ENCODE measurements around the gene NMNAT3. TPM values are rescaled to one million over a fixed set of nuclear protein-coding genes. Genes with fewer than 3 reads are reported as not detected.

NMNAT3 gene
- total RNA-seq, 1 donor from 2014 or later = 4.2 TPM

GRCh38 chr3:139695426-139696313 is 17.9 kb upstream of the NMNAT3 start:
- Histone ChIP-seq H3K36me3 (ENCODE audit: control insufficient read depth in 3 of 3, insufficient read depth in 3 of 3, low read length in 3 of 3) (no peaks in the 10 kb centered on the region), H3K9me3 (ENCODE audit: control insufficient read depth in 3 of 3, low read length in 3 of 3) (no peaks in the 10 kb centered on the region), H3K4me3 (ENCODE audit: low read length in 3 of 3) (no peak overlapping the region), H3K9ac (ENCODE audit: low read depth in 1 of 3, low read length in 3 of 3) (no peak overlapping the region), H3K27me3 (ENCODE audit: control insufficient read depth in 3 of 3, insufficient read depth in 3 of 3, low read length in 3 of 3) (no peaks in the 10 kb centered on the region), H3K4me1 (ENCODE audit: control insufficient read depth in 3 of 3, insufficient read depth in 3 of 3, low read length in 3 of 3) (no peaks in the 10 kb centered on the region), H3K27ac (ENCODE audit: low read depth, low read length) (no peak overlapping the region)

- H3K4me1 ChIP-seq (ENCODE audit: control insufficient read depth in 3 of 3, insufficient read depth in 3 of 3, low read length in 3 of 3) = no peaks in the 10 kb centered on the region
- no peaks in the 10 kb centered on the region for H3K9me3 ChIP-seq (ENCODE audit: control insufficient read depth in 3 of 3, low read length in 3 of 3)
- no peak overlapping the region for H3K9ac ChIP-seq (ENCODE audit: low read depth in 1 of 3, low read length in 3 of 3)
- H3K4me3 ChIP-seq (ENCODE audit: low read length in 3 of 3) = no peak overlapping the region
- no peaks in the 10 kb centered on the region for H3K36me3 ChIP-seq (ENCODE audit: control insufficient read depth in 3 of 3, insufficient read depth in 3 of 3, low read length in 3 of 3)
- H3K27ac ChIP-seq (ENCODE audit: low read depth, low read length) = no peak overlapping the region
- no peaks in the 10 kb centered on the region for H3K27me3 ChIP-seq (ENCODE audit: control insufficient read depth in 3 of 3, insufficient read depth in 3 of 3, low read length in 3 of 3)
Measured at GRCh38 chr3:139695007-139695406, 17.2 kb upstream of the NMNAT3 start.

GRCh38 chr3:139694542-139694941 is 16.8 kb upstream of the NMNAT3 start:
- H3K27me3 ChIP-seq (ENCODE audit: control insufficient read depth in 3 of 3, insufficient read depth in 3 of 3, low read length in 3 of 3) = no peaks in the 10 kb centered on the region
- H3K4me3 ChIP-seq (ENCODE audit: low read length in 3 of 3) = no peak overlapping the region
- H3K36me3 ChIP-seq (ENCODE audit: control insufficient read depth in 3 of 3, insufficient read depth in 3 of 3, low read length in 3 of 3) = no peaks in the 10 kb centered on the region
- H3K9me3 ChIP-seq (ENCODE audit: control insufficient read depth in 3 of 3, low read length in 3 of 3) = no peaks in the 10 kb centered on the region
- H3K4me1 ChIP-seq (ENCODE audit: control insufficient read depth in 3 of 3, insufficient read depth in 3 of 3, low read length in 3 of 3) = no peaks in the 10 kb centered on the region
- H3K9ac ChIP-seq (ENCODE audit: low read depth in 1 of 3, low read length in 3 of 3) = no peak overlapping the region
- H3K27ac ChIP-seq (ENCODE audit: low read depth, low read length) = no peak overlapping the region

GRCh38 chr3:139691619-139692018 is 13.8 kb upstream of the NMNAT3 start:
- Histone ChIP-seq H3K4me1 (ENCODE audit: control insufficient read depth in 3 of 3, insufficient read depth in 3 of 3, low read length in 3 of 3) (peaks cover 2 to 7% (median 5%) of the 10 kb centered on the region in 3 donors), H3K9ac (ENCODE audit: low read depth in 1 of 3, low read length in 3 of 3) (no peak overlapping the region), H3K9me3 (ENCODE audit: control insufficient read depth in 3 of 3, low read length in 3 of 3) (no peaks in the 10 kb centered on the region), H3K36me3 (ENCODE audit: control insufficient read depth in 3 of 3, insufficient read depth in 3 of 3, low read length in 3 of 3) (no peaks in the 10 kb centered on the region), H3K27ac (ENCODE audit: low read depth, low read length) (no peak overlapping the region), H3K4me3 (ENCODE audit: low read length in 3 of 3) (no peak overlapping the region), H3K27me3 (ENCODE audit: control insufficient read depth in 3 of 3, insufficient read depth in 3 of 3, low read length in 3 of 3) (no peaks in the 10 kb centered on the region)

GRCh38 chr3:139689708-139690228 is 12.0 kb upstream of the NMNAT3 start:
- Histone ChIP-seq H3K9me3 (ENCODE audit: control insufficient read depth in 3 of 3, low read length in 3 of 3) (no peaks in the 10 kb centered on the region), H3K36me3 (ENCODE audit: control insufficient read depth in 3 of 3, insufficient read depth in 3 of 3, low read length in 3 of 3) (no peaks in the 10 kb centered on the region), H3K9ac (ENCODE audit: low read depth in 1 of 3, low read length in 3 of 3) (no peak overlapping the region), H3K27me3 (ENCODE audit: control insufficient read depth in 3 of 3, insufficient read depth in 3 of 3, low read length in 3 of 3) (no peaks in the 10 kb centered on the region), H3K27ac (ENCODE audit: low read depth, low read length) (no peak overlapping the region), H3K4me1 (ENCODE audit: control insufficient read depth in 3 of 3, insufficient read depth in 3 of 3, low read length in 3 of 3) (peaks cover 2 to 7% (median 5%) of the 10 kb centered on the region in 3 donors), H3K4me3 (ENCODE audit: low read length in 3 of 3) (no peak overlapping the region)

GRCh38 chr3:139689122-139689521 is 11.3 kb upstream of the NMNAT3 start:
- Histone ChIP-seq H3K9ac (ENCODE audit: low read depth in 1 of 3, low read length in 3 of 3) (no peak overlapping the region), H3K27ac (ENCODE audit: low read depth, low read length) (no peak overlapping the region), H3K4me3 (ENCODE audit: low read length in 3 of 3) (no peak overlapping the region), H3K4me1 (ENCODE audit: control insufficient read depth in 3 of 3, insufficient read depth in 3 of 3, low read length in 3 of 3) (peaks cover 2 to 7% (median 5%) of the 10 kb centered on the region in 3 donors), H3K36me3 (ENCODE audit: control insufficient read depth in 3 of 3, insufficient read depth in 3 of 3, low read length in 3 of 3) (no peaks in the 10 kb centered on the region), H3K27me3 (ENCODE audit: control insufficient read depth in 3 of 3, insufficient read depth in 3 of 3, low read length in 3 of 3) (no peaks in the 10 kb centered on the region), H3K9me3 (ENCODE audit: control insufficient read depth in 3 of 3, low read length in 3 of 3) (no peaks in the 10 kb centered on the region)

- Histone ChIP-seq H3K9ac (ENCODE audit: low read depth in 1 of 3, low read length in 3 of 3) (no peak overlapping the region), H3K9me3 (ENCODE audit: control insufficient read depth in 3 of 3, low read length in 3 of 3) (no peaks in the 10 kb centered on the region), H3K27me3 (ENCODE audit: control insufficient read depth in 3 of 3, insufficient read depth in 3 of 3, low read length in 3 of 3) (no peaks in the 10 kb centered on the region), H3K4me3 (ENCODE audit: low read length in 3 of 3) (no peak overlapping the region), H3K4me1 (ENCODE audit: control insufficient read depth in 3 of 3, insufficient read depth in 3 of 3, low read length in 3 of 3) (peaks cover 2 to 7% (median 5%) of the 10 kb centered on the region in 3 donors), H3K27ac (ENCODE audit: low read depth, low read length) (no peak overlapping the region), H3K36me3 (ENCODE audit: control insufficient read depth in 3 of 3, insufficient read depth in 3 of 3, low read length in 3 of 3) (no peaks in the 10 kb centered on the region)
Measured at GRCh38 chr3:139687431-139687830, 9.7 kb upstream of the NMNAT3 start.

GRCh38 chr3:139686624-139687023 is 8.9 kb upstream of the NMNAT3 start:
- no peaks in the 10 kb centered on the region for H3K36me3 ChIP-seq (ENCODE audit: control insufficient read depth in 3 of 3, insufficient read depth in 3 of 3, low read length in 3 of 3)
- no peak overlapping the region for H3K9ac ChIP-seq (ENCODE audit: low read depth in 1 of 3, low read length in 3 of 3)
- no peaks in the 10 kb centered on the region for H3K9me3 ChIP-seq (ENCODE audit: control insufficient read depth in 3 of 3, low read length in 3 of 3)
- H3K4me1 ChIP-seq (ENCODE audit: control insufficient read depth in 3 of 3, insufficient read depth in 3 of 3, low read length in 3 of 3) = peaks cover 2 to 7% (median 5%) of the 10 kb centered on the region in 3 donors
- H3K27me3 ChIP-seq (ENCODE audit: control insufficient read depth in 3 of 3, insufficient read depth in 3 of 3, low read length in 3 of 3) = no peaks in the 10 kb centered on the region
- no peak overlapping the region for H3K4me3 ChIP-seq (ENCODE audit: low read length in 3 of 3)
- H3K27ac ChIP-seq (ENCODE audit: low read depth, low read length) = no peak overlapping the region

- Histone ChIP-seq H3K36me3 (ENCODE audit: control insufficient read depth in 3 of 3, insufficient read depth in 3 of 3, low read length in 3 of 3) (no peaks in the 10 kb centered on the region), H3K9ac (ENCODE audit: low read depth in 1 of 3, low read length in 3 of 3) (no peak overlapping the region), H3K4me1 (ENCODE audit: control insufficient read depth in 3 of 3, insufficient read depth in 3 of 3, low read length in 3 of 3) (peaks cover 2 to 7% (median 5%) of the 10 kb centered on the region in 3 donors)
Measured at GRCh38 chr3:139686206-139686605, 8.4 kb upstream of the NMNAT3 start.

GRCh38 chr3:139679220-139679775 is 1.5 kb upstream of the NMNAT3 start:
- H3K27ac ChIP-seq (ENCODE audit: low read depth, low read length) = no peak overlapping the region
- no peaks in the 10 kb centered on the region for H3K36me3 ChIP-seq (ENCODE audit: control insufficient read depth in 3 of 3, insufficient read depth in 3 of 3, low read length in 3 of 3)
- no peaks in the 10 kb centered on the region for H3K9me3 ChIP-seq (ENCODE audit: control insufficient read depth in 3 of 3, low read length in 3 of 3)
- no peak overlapping the region for H3K9ac ChIP-seq (ENCODE audit: low read depth in 1 of 3, low read length in 3 of 3)
- no peaks in the 10 kb centered on the region for H3K27me3 ChIP-seq (ENCODE audit: control insufficient read depth in 3 of 3, insufficient read depth in 3 of 3, low read length in 3 of 3)
- H3K4me3 ChIP-seq (ENCODE audit: low read length in 3 of 3) = no peak overlapping the region
- H3K4me1 ChIP-seq (ENCODE audit: control insufficient read depth in 3 of 3, insufficient read depth in 3 of 3, low read length in 3 of 3) = peaks cover 9 to 13% (median 13%) of the 10 kb centered on the region in 3 donors

More at GRCh38 chr3:139686206-139686605, 8.4 kb upstream of the NMNAT3 start:
- no peaks in the 10 kb centered on the region for H3K9me3 ChIP-seq (ENCODE audit: control insufficient read depth in 3 of 3, low read length in 3 of 3)
- no peak overlapping the region for H3K27ac ChIP-seq (ENCODE audit: low read depth, low read length)
- no peak overlapping the region for H3K4me3 ChIP-seq (ENCODE audit: low read length in 3 of 3)
- H3K27me3 ChIP-seq (ENCODE audit: control insufficient read depth in 3 of 3, insufficient read depth in 3 of 3, low read length in 3 of 3) = no peaks in the 10 kb centered on the region

Data from skeletal muscle tissue (tissue), 4 donors.